GM12873 (cell line): ENCODE results near the gene RFTN1.

Experiments used
- TF ChIP-seq, protein P1 (sequence below): IDR thresholded peaks from 2 replicates; pipeline ENCODE4 v1.5.1; 2012; ENCODE audit warnings: low read depth, mild to moderate bottlenecking, moderate library complexity, low read length, control low read depth; ENCODE audit not compliant: insufficient read depth; ENCODE audit errors: missing control alignments

The RFTN1 gene

GRCh38 chr3:16298891-16299290 is 214.6 kb downstream of the RFTN1 start:
- TF ChIP-seq, protein P1, sequence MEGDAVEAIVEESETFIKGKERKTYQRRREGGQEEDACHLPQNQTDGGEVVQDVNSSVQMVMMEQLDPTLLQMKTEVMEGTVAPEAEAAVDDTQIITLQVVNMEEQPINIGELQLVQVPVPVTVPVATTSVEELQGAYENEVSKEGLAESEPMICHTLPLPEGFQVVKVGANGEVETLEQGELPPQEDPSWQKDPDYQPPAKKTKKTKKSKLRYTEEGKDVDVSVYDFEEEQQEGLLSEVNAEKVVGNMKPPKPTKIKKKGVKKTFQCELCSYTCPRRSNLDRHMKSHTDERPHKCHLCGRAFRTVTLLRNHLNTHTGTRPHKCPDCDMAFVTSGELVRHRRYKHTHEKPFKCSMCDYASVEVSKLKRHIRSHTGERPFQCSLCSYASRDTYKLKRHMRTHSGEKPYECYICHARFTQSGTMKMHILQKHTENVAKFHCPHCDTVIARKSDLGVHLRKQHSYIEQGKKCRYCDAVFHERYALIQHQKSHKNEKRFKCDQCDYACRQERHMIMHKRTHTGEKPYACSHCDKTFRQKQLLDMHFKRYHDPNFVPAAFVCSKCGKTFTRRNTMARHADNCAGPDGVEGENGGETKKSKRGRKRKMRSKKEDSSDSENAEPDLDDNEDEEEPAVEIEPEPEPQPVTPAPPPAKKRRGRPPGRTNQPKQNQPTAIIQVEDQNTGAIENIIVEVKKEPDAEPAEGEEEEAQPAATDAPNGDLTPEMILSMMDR = no peak

GRCh38 chr3:16297997-16298885 is 215.3 kb downstream of the RFTN1 start:
- TF ChIP-seq, protein P1 = no peak

- TF ChIP-seq, protein P1 = no peak
These were observed 218.1 kb downstream of the RFTN1 start for GRCh38 chr3:16295298-16295890.

DNA sequence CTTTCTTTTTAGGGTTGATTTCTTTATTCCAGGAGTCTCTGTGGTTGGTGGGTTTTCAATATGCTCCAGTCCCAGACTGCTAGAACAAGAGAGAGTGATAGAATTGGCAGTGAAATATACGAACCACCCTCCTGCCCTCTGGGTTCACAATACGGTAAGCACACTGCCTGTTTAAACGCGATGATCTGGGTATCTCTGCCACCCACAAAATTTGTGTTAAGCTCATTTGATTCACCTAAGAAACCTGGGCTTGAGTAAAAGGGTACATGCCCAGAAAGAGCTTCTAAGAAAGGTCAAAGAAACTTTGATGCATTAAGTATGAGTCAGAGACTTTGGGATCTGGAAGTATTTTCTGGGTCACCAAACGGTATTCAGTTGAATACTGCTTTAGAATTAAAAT is 218.7 kb downstream of the RFTN1 start:
- TF ChIP-seq, protein P1 = no peak

GRCh38 chr3:16290827-16291196 is 222.7 kb downstream of the RFTN1 start:
- TF ChIP-seq, protein P1 = no peak

GRCh38 chr3:16290007-16290826 is 223.3 kb downstream of the RFTN1 start:
- TF ChIP-seq, protein P1 = peak; percentile 65
